NCI-H526 (cell line): ENCODE data around the gene CHRNA7.
"Not testable (repeated sequence)": the region's sequence is repeated elsewhere in the genome, so short reads cannot be mapped to it uniquely, and the experiment has no call there.

Experiments used
- DNase-seq, 2 experiments: peaks; one replicate each; lab custom pipeline; 2025; lab: John Stamatoyannopoulos, UW

The CHRNA7 gene

DNA sequence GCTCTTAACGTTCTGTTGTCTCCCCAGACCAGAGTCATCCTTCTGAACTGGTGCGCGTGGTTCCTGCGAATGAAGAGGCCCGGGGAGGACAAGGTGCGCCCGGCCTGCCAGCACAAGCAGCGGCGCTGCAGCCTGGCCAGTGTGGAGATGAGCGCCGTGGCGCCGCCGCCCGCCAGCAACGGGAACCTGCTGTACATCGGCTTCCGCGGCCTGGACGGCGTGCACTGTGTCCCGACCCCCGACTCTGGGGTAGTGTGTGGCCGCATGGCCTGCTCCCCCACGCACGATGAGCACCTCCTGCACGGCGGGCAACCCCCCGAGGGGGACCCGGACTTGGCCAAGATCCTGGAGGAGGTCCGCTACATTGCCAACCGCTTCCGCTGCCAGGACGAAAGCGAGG, 137.6 kb downstream of the CHRNA7 start:
- not testable (repeated sequence) for DNase-seq

- DNase-seq, result not testable (repeated sequence)
Measured at GRCh38 chr15:32180579-32180978, 150.3 kb downstream of the CHRNA7 start.

GRCh38 chr15:32193780-32194179, 163.5 kb downstream of the CHRNA7 start:
- DNase-seq, result not testable (repeated sequence)

GRCh38 chr15:32196206-32196605, 165.9 kb downstream of the CHRNA7 start:
- DNase-seq, result not testable (repeated sequence)

GRCh38 chr15:32198938-32199337, 168.6 kb downstream of the CHRNA7 start:
- not testable (repeated sequence) for DNase-seq

GRCh38 chr15:32209081-32209480, 178.8 kb downstream of the CHRNA7 start:
- not testable (repeated sequence) for DNase-seq

DNA sequence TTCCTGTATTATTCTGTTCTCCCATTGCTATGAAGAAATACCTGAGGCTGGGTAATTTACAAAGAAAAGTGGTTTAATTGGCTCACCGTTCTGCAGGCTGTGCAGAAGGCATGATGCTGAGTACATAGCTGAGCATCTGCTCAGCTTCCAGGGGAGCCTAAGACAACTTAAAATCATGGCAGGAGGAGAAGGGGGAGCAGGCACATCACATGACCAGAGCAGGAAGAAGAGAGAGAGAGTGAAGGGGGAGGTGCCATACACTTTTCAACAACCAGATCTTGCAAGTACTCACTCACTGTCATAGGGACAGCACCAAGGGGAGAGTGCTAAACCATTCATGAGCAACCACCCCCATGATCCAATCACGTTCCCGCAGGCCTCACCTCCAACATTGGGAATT, 188.4 kb downstream of the CHRNA7 start:
- DNase-seq, result no peak
